K562 (cell line): Measurements from ENCODE around the gene SLCO3A1.

Source experiments
- CTCF ChIP-seq, 3 experiments: IDR thresholded peaks in 2 of 3; conservative IDR thresholded peaks in 1 of 3; 2 replicates each; pipeline ENCODE4 v1.5.1; 2011 to 2012; ENCODE audit warnings: low read length in 3 of 3, mild to moderate bottlenecking in 3 of 3, control low read depth in 2 of 3, improper control_type of control experiment in 1 of 3, inconsistent platforms in 1 of 3, low read depth in 1 of 3, mixed read lengths in 1 of 3, moderate library complexity in 1 of 3; ENCODE audit not compliant: insufficient read depth in 2 of 3
- L3MBTL2 ChIP-seq: fragments of 450-650 bp; IDR thresholded peaks from 2 replicates; pipeline ENCODE4 v1.6.1; 2016; ENCODE audit warnings: mild to moderate bottlenecking, moderate library complexity
- NR1H2 ChIP-seq: sonication (generic); formaldehyde crosslinking; IDR thresholded peaks from 2 replicates; pipeline ENCODE4 v1.4.0; 2020; ENCODE audit warnings: mild to moderate bottlenecking, missing genetic modification reagents
- PML ChIP-seq: IDR thresholded peaks from 2 replicates; pipeline ENCODE4 v1.6.1; 2012; ENCODE audit warnings: low read length, inconsistent platforms
- POLR2A ChIP-seq: fragments of 450-650 bp; conservative IDR thresholded peaks from 2 replicates; pipeline ENCODE4 v1.6.1; 2016
- ZNF408 ChIP-seq: fragments of 250-450 bp; sonication (Bioruptor Pico); IDR thresholded peaks from 2 replicates; pipeline ENCODE4 v1.4.0; 2020; ENCODE audit warnings: low read depth, mild to moderate bottlenecking, moderate library complexity

- TF ChIP-seq ZNF408 (CRISPR knock-in tag) = no peak
- TF ChIP-seq L3MBTL2 = no peak
- no peak for TF ChIP-seq POLR2A
- no peak for TF ChIP-seq PML
- TF ChIP-seq NR1H2 (CRISPR knock-in tag) = no peak
- no peak for TF ChIP-seq CTCF (IDR thresholded peaks at IDR 0.05 in 2 of 3, conservative IDR thresholded peaks at IDR 0.05 in 1 of 3; ENCODE audit: insufficient read depth in 2 of 3, low read depth in 1 of 3, low read length in 3 of 3)
Measured at GRCh38 chr15:92157666-92158298, 304.3 kb downstream of the SLCO3A1 start.
